Measurements from ENCODE around the gene S100A14. TPM values are rescaled to one million over a fixed set of nuclear protein-coding genes. Genes with fewer than 3 reads are reported as not detected.

S100A14 gene
- total RNA-seq, 1 experiment from 2014 or later = 332 TPM

GRCh38 chr1:153647346-153647714 lies 31.2 kb upstream of the S100A14 start:
- no peaks in the 10 kb centered on the region for H3K27me3 Mint-ChIP-seq (ENCODE audit: insufficient read depth, unreplicated experiment)
- TF ChIP-seq CTCF (IDR thresholded peaks at IDR 0.05; ENCODE audit: unreplicated experiment) = no peak
- DNase-seq (ENCODE audit: unreplicated experiment) = no peak
- ChIA-PET POLR2A (interaction anchor here (0.6 to 46.1 kb wide), 10 partner anchors 8 to 121 kb away, joined by 3 to 1272 read pairs (median 5); partner anchors contain the start of genes CHTOP, S100A1, S100A13 and S100A14), CTCF (interaction anchor here (0.5 to 1.2 kb wide), 5 partner anchors 32 to 331 kb away, joined by 3 to 5 read pairs (median 4); no protein-coding TSS in a partner anchor)
- no peak overlapping the region for H3K4me3 Mint-ChIP-seq (ENCODE audit: unreplicated experiment)
- intact Hi-C loops (cut with micrococcal nuclease) = no loop called here
- peak overlapping the region; percentile 53 for H3K27ac Mint-ChIP-seq (ENCODE audit: low read depth, unreplicated experiment)
- H3K4me1 Mint-ChIP-seq (ENCODE audit: insufficient read depth, unreplicated experiment) = peaks cover 17% of the 10 kb centered on the region
- H3K9me3 Mint-ChIP-seq (ENCODE audit: unreplicated experiment) = no peaks in the 10 kb centered on the region
- BruUV-seq (replicated peaks) = no TSS peak
- peaks cover 63% of the 10 kb centered on the region for H3K36me3 Mint-ChIP-seq (ENCODE audit: insufficient read depth, unreplicated experiment)

GRCh38 chr1:153646672-153647345 lies 30.7 kb upstream of the S100A14 start:
- Mint-ChIP-seq H3K27me3 (ENCODE audit: insufficient read depth, unreplicated experiment) (no peaks in the 10 kb centered on the region), H3K4me3 (ENCODE audit: unreplicated experiment) (no peak overlapping the region), H3K9me3 (ENCODE audit: unreplicated experiment) (no peaks in the 10 kb centered on the region), H3K36me3 (ENCODE audit: insufficient read depth, unreplicated experiment) (peaks cover 68% of the 10 kb centered on the region), H3K27ac (ENCODE audit: low read depth, unreplicated experiment) (peak overlapping the region; percentile 53), H3K4me1 (ENCODE audit: insufficient read depth, unreplicated experiment) (peaks cover 20% of the 10 kb centered on the region)
- POLR2A ChIA-PET = interaction anchor here (0.8 to 46.1 kb wide), 9 partner anchors 8 to 121 kb away, joined by 3 to 1272 read pairs (median 6); partner anchors contain the start of genes CHTOP, S100A1, S100A13 and S100A14
- CTCF ChIA-PET = interaction anchor here (0.6 to 1.4 kb wide), 4 partner anchors 12 to 331 kb away, joined by 4 read pairs; no protein-coding TSS in a partner anchor
- no peak for TF ChIP-seq CTCF (IDR thresholded peaks at IDR 0.05; ENCODE audit: unreplicated experiment)
- TSS peak; percentile 2 for BruUV-seq (replicated peaks)
- intact Hi-C loops (cut with micrococcal nuclease) = no loop called here
- DNase-seq (ENCODE audit: unreplicated experiment) = no peak

- ChIA-PET POLR2A (interaction anchor here (0.7 to 46.1 kb wide), 8 partner anchors 9 to 347 kb away, joined by 3 to 1272 read pairs (median 6); partner anchors contain the start of genes CHTOP, JTB, RPS27 and S100A1), CTCF (interaction anchor here (0.6 to 2.7 kb wide), 11 partner anchors 9 to 1595 kb away, joined by 3 to 14 read pairs (median 4); partner anchors contain the start of genes CHTOP, S100A1 and S100A13)
- no peak for TF ChIP-seq CTCF (IDR thresholded peaks at IDR 0.05; ENCODE audit: unreplicated experiment)
- Mint-ChIP-seq H3K27me3 (ENCODE audit: insufficient read depth, unreplicated experiment) (no peaks in the 10 kb centered on the region), H3K4me3 (ENCODE audit: unreplicated experiment) (no peak overlapping the region), H3K27ac (ENCODE audit: low read depth, unreplicated experiment) (no peak overlapping the region), H3K4me1 (ENCODE audit: insufficient read depth, unreplicated experiment) (peaks cover 21% of the 10 kb centered on the region), H3K36me3 (ENCODE audit: insufficient read depth, unreplicated experiment) (peaks cover 90% of the 10 kb centered on the region), H3K9me3 (ENCODE audit: unreplicated experiment) (no peaks in the 10 kb centered on the region)
- DNase-seq (ENCODE audit: unreplicated experiment) = no peak
- intact Hi-C loops (cut with micrococcal nuclease) = no loop called here
- no TSS peak for BruUV-seq (replicated peaks)
Measured at GRCh38 chr1:153643816-153644215, 27.7 kb upstream of the S100A14 start.

GRCh38 chr1:153643100-153643499 lies 27.0 kb upstream of the S100A14 start:
- intact Hi-C loops (cut with micrococcal nuclease) = no loop called here
- CTCF ChIA-PET = interaction anchor here (0.6 to 2.7 kb wide), 6 partner anchors 10 to 132 kb away, joined by 3 to 14 read pairs (median 6); no protein-coding TSS in a partner anchor
- POLR2A ChIA-PET = interaction anchor here (0.5 to 46.1 kb wide), 6 partner anchors 8 to 132 kb away, joined by 3 to 1272 read pairs (median 11); partner anchors contain the start of genes CHTOP, S100A1, S100A13 and S100A14
- BruUV-seq (replicated peaks) = no TSS peak
- TF ChIP-seq CTCF (IDR thresholded peaks at IDR 0.05; ENCODE audit: unreplicated experiment) = no peak
- Mint-ChIP-seq H3K36me3 (ENCODE audit: insufficient read depth, unreplicated experiment) (peaks cover 96% of the 10 kb centered on the region), H3K4me1 (ENCODE audit: insufficient read depth, unreplicated experiment) (peaks cover 21% of the 10 kb centered on the region), H3K9me3 (ENCODE audit: unreplicated experiment) (no peaks in the 10 kb centered on the region), H3K27ac (ENCODE audit: low read depth, unreplicated experiment) (no peak overlapping the region), H3K4me3 (ENCODE audit: unreplicated experiment) (no peak overlapping the region), H3K27me3 (ENCODE audit: insufficient read depth, unreplicated experiment) (no peaks in the 10 kb centered on the region)
- no peak for DNase-seq (ENCODE audit: unreplicated experiment)
